Panc1 (cell line): Measurements from ENCODE around the gene GPHN. TPM values are rescaled to one million over a fixed set of nuclear protein-coding genes. Genes with fewer than 3 reads are reported as not detected.
"Not testable (repeated sequence)": the region's sequence is repeated elsewhere in the genome, so short reads cannot be mapped to it uniquely, and the experiment has no call there.

ENCODE experiments used
- ATAC-seq: fragments of 200-7000 bp; cut with Tn5 transposase; 2 replicates; pipeline ENCODE4 v1.9.1; 2020; ENCODE audit warnings: mild to moderate bottlenecking, moderate library complexity
- BruUV-seq: library from RNA; stranded (reverse); fragments of 400-500 nt; replicated peaks from 2 replicates; lab custom pipeline; 2021; lab: Mats Ljungman, UMichigan
- CTCF ChIA-PET: fragments of 300-600 bp; sonication (Branson Sonifier 250); formaldehyde crosslinking; loops from one replicate; lab custom pipeline; 2022; ENCODE audit warnings: antibody characterized with exemption; lab: Charles Lee
- POLR2A ChIA-PET: fragments of 300-600 bp; sonication (Branson Sonifier 250); formaldehyde crosslinking; loops from one replicate; lab custom pipeline; 2022; ENCODE audit warnings: antibody characterized with exemption; lab: Charles Lee
- DNase-seq: peaks from one replicate; pipeline ENCODE4 v3.0.0-alpha.2; 2010; ENCODE audit warnings: low read depth, low spot score
- H3K27ac ChIP-seq: 2 replicates; pipeline ENCODE4 v1.5.1; 2011; ENCODE audit warnings: mild to moderate bottlenecking, low read length, inconsistent platforms
- H3K27me3 ChIP-seq: fragments of 200-500 bp; sonication (Bioruptor generic); 2 replicates; pipeline ENCODE4 v1.6.0; 2014; ENCODE audit warnings: low read length, inconsistent platforms; ENCODE audit not compliant: control insufficient read depth, insufficient read depth
- H3K36me3 ChIP-seq: fragments of 200-500 bp; sonication (Bioruptor generic); 2 replicates; pipeline ENCODE4 v1.5.1; 2014; ENCODE audit warnings: inconsistent platforms, mild to moderate bottlenecking, low read length, moderate library complexity; ENCODE audit not compliant: control insufficient read depth, insufficient read depth
- H3K4me1 ChIP-seq: 2 replicates; pipeline ENCODE4 v1.5.1; 2011; ENCODE audit warnings: inconsistent platforms, mild to moderate bottlenecking, low read length, moderate library complexity; ENCODE audit not compliant: control insufficient read depth, insufficient read depth
- H3K4me3 ChIP-seq, 2 experiments: 2 replicates each; pipeline ENCODE4 v1.5.1; 2011 to 2012; ENCODE audit warnings: low read depth in 2 of 2, low read length in 2 of 2, mild to moderate bottlenecking in 2 of 2, inconsistent platforms in 1 of 2, moderate library complexity in 1 of 2
- H3K9me3 ChIP-seq: fragments of 200-500 bp; sonication (Bioruptor generic); 2 replicates; pipeline ENCODE4 v1.5.1; 2014; ENCODE audit warnings: low read depth, mild to moderate bottlenecking, inconsistent platforms, low read length, moderate library complexity; ENCODE audit not compliant: control insufficient read depth, insufficient read depth
- CTCF ChIP-seq: fragments of 450-650 bp; IDR thresholded peaks from 2 replicates; pipeline ENCODE4 v1.5.1; 2017; ENCODE audit warnings: mild to moderate bottlenecking
- POLR2AphosphoS5 ChIP-seq: IDR thresholded peaks from 2 replicates; pipeline ENCODE4 v1.6.1; 2012; ENCODE audit warnings: mild to moderate bottlenecking, low read depth, low read length, moderate library complexity
- SIN3A ChIP-seq: IDR thresholded peaks from 2 replicates; pipeline ENCODE4 v1.6.1; 2012; ENCODE audit warnings: low read depth, mild to moderate bottlenecking, low read length, moderate library complexity, borderline replicate concordance; ENCODE audit not compliant: insufficient read depth
- TCF7L2 ChIP-seq: IDR thresholded peaks from 2 replicates; pipeline ENCODE4 v1.6.1; 2011; ENCODE audit warnings: mild to moderate bottlenecking, low read depth, low read length, inconsistent platforms
- in situ Hi-C: cut with HindIII; loops from 2 replicates; pipeline ENCODE4 v1.10.0; 2016; ENCODE audit warnings: low sequenced_read_pairs, low pct_unique_long_range_greater_than_20kb
- intact Hi-C: fragments of 100-400 bp; cut with micrococcal nuclease; formaldehyde crosslinking; loops from one replicate; pipeline ENCODE4 v1.10.0; 2022; ENCODE audit not compliant: unreplicated experiment
- total RNA-seq: library from RNA; stranded (reverse); gene quantifications from one replicate; pipeline ENCODE4 v1.2.1, GENCODE V29; 2021; ENCODE audit not compliant: unreplicated experiment
- TF ChIP-seq, protein P1 (sequence below), 2 experiments: IDR thresholded peaks; 2 replicates each; pipeline ENCODE4 v1.6.1; 2011 to 2012; ENCODE audit warnings: low read depth in 2 of 2, control low read depth in 1 of 2, low read length in 1 of 2, mild to moderate bottlenecking in 1 of 2, moderate library complexity in 1 of 2; ENCODE audit not compliant: insufficient read depth in 1 of 2

GPHN gene
- total RNA-seq, 1 experiment from 2014 or later, result 26.6 TPM

GRCh38 chr14:67059596-67059995 is 551.6 kb downstream of the GPHN start:
- no peak overlapping the region for H3K4me3 ChIP-seq
- no peak overlapping the region for H3K27ac ChIP-seq

GRCh38 chr14:67060546-67060945 is 552.6 kb downstream of the GPHN start:
- POLR2A ChIA-PET, result no interaction called here
- TF ChIP-seq POLR2AphosphoS5 (no peak), CTCF (no peak), SIN3A (no peak), TCF7L2 (no peak)
- TF ChIP-seq, protein P1, sequence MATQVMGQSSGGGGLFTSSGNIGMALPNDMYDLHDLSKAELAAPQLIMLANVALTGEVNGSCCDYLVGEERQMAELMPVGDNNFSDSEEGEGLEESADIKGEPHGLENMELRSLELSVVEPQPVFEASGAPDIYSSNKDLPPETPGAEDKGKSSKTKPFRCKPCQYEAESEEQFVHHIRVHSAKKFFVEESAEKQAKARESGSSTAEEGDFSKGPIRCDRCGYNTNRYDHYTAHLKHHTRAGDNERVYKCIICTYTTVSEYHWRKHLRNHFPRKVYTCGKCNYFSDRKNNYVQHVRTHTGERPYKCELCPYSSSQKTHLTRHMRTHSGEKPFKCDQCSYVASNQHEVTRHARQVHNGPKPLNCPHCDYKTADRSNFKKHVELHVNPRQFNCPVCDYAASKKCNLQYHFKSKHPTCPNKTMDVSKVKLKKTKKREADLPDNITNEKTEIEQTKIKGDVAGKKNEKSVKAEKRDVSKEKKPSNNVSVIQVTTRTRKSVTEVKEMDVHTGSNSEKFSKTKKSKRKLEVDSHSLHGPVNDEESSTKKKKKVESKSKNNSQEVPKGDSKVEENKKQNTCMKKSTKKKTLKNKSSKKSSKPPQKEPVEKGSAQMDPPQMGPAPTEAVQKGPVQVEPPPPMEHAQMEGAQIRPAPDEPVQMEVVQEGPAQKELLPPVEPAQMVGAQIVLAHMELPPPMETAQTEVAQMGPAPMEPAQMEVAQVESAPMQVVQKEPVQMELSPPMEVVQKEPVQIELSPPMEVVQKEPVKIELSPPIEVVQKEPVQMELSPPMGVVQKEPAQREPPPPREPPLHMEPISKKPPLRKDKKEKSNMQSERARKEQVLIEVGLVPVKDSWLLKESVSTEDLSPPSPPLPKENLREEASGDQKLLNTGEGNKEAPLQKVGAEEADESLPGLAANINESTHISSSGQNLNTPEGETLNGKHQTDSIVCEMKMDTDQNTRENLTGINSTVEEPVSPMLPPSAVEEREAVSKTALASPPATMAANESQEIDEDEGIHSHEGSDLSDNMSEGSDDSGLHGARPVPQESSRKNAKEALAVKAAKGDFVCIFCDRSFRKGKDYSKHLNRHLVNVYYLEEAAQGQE (IDR thresholded peaks at IDR 0.05; ENCODE audit: insufficient read depth in 1 of 2, low read depth in 2 of 2, low read length in 1 of 2), result no peak
- Histone ChIP-seq H3K36me3 (no peaks in the 10 kb centered on the region; the same call in 1 of the 2 replicates), H3K4me1 (no peaks in the 10 kb centered on the region), H3K27ac (no peak overlapping the region), H3K9me3 (no peaks in the 10 kb centered on the region), H3K4me3 (no peak overlapping the region), H3K27me3 (no peaks in the 10 kb centered on the region)
- intact Hi-C loops (no loop called here), in situ Hi-C loops (no loop called here)
- ATAC-seq, result no peak
- BruUV-seq, result no TSS peak
- no peak for DNase-seq
- CTCF ChIA-PET, result no interaction called here

More at GRCh38 chr14:67059596-67059995, 551.6 kb downstream of the GPHN start:
- intact Hi-C loops, result no loop called here
- TF ChIP-seq SIN3A (no peak), TCF7L2 (no peak), CTCF (no peak), POLR2AphosphoS5 (no peak)
- TF ChIP-seq, protein P1 (IDR thresholded peaks at IDR 0.05; ENCODE audit: insufficient read depth in 1 of 2, low read depth in 2 of 2, low read length in 1 of 2), result no peak
- no peaks in the 10 kb centered on the region for H3K27me3 ChIP-seq
- no peaks in the 10 kb centered on the region for H3K4me1 ChIP-seq
- ChIA-PET POLR2A (no interaction called here), CTCF (no interaction called here)
- H3K9me3 ChIP-seq, result no peaks in the 10 kb centered on the region
- in situ Hi-C loops, result no loop called here
- DNase-seq (no peak), ATAC-seq (no peak)
- no TSS peak for BruUV-seq
- no peaks in the 10 kb centered on the region; the same call in 1 of the 2 replicates for H3K36me3 ChIP-seq

DNA sequence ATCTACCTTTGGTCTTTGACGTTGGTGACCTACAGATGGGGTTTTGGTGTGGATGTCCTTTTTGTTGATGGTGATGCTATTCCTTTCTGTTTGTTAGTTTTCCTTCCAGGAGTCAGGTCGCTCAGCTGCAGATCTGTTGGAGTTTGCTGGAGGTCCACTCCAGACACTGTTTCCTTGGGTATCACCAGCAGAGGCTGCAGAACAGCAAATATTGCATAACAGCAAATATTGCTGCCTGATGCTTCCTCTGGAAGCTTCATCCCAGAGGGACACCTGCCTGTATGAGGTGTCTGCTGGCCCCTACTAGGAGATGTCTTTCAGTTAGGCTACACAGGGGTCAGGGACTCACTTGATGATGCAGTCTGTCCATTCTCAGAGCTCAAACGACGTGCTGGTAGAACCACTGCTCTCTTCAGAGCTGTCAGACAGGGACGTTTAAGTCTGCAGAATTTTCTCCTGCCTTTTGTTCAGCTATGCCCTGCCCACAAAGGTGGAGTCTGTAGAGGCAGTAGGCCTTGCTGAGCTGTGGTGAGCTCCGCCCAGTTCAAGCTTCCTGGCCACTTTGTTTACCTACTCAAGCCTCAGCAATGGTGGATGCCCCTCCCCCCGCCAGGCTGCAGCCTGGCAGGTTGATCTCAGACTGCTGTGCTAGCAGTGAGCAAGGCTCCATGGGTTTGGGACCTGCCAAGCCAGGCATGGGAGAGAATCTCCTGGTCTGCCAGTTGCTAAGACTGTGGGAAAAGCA is 559.3 kb downstream of the GPHN start:
- H3K27ac ChIP-seq, POLR2A ChIA-PET, CTCF ChIA-PET: not testable (repeated sequence)

More for the DNA sequence above, 559.3 kb downstream of the GPHN start:
- DNase-seq, H3K27me3 ChIP-seq, BruUV-seq, ATAC-seq, in situ Hi-C loops, intact Hi-C loops, H3K4me1 ChIP-seq, H3K36me3 ChIP-seq, H3K9me3 ChIP-seq, H3K4me3 ChIP-seq: not testable (repeated sequence)
